Lower leg skin (tissue), 3 donors: ENCODE data around the gene CPAMD8.

Source experiments
- POLR2A ChIP-seq, 2 donors: fragments of 450-650 bp; IDR thresholded peaks; one replicate each; pipeline ENCODE4 v1.6.1; 2016 to 2017; ENCODE audit warnings: antibody characterized with exemption in 2 of 2, mild to moderate bottlenecking in 1 of 2, moderate library complexity in 1 of 2
- TF ChIP-seq, protein P1 (sequence below), 3 donors: fragments of 450-650 bp; IDR thresholded peaks; one replicate each; pipeline ENCODE4 v1.5.1; 2016; ENCODE audit warnings: antibody characterized with exemption in 3 of 3, mild to moderate bottlenecking in 3 of 3, moderate library complexity in 2 of 3

DNA sequence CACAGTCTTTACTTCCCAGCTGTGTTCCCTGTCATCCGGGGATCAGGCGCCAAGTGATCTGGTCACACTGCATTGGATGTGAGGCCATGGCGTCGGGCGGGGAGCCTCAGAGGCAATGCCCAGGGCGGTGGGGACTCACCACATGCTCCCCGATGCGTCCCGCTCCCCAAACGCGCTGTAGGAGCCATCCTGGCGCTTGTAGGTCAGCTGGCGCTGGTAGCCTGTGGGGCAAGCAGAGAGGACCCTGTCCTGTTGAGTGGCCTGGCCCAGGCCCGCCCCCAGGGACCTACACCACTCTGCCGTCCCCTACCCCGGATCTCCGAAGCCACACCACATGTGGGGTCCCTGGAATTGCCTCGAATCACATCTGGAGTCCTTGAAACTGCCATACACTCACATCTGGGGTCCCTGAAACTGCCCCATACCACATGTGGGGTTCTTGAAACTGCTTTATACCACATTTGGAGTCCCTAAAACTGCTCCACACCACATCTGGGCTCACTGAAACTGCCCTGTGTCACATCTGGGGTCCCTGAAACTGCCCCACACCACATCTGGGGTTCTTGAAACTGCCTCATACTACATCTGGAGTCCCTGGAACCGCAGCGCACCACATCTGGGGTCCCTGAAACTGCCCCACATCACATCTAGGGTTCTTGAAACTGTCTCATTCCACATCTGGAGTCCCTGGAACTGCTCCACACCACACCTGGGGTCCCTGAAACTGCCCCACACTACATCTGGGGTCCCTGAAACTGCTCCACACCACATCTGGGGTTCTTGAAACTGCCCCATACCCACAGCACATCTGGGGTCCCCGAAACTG, 104.6 kb downstream of the CPAMD8 start:
- TF ChIP-seq, protein P1, sequence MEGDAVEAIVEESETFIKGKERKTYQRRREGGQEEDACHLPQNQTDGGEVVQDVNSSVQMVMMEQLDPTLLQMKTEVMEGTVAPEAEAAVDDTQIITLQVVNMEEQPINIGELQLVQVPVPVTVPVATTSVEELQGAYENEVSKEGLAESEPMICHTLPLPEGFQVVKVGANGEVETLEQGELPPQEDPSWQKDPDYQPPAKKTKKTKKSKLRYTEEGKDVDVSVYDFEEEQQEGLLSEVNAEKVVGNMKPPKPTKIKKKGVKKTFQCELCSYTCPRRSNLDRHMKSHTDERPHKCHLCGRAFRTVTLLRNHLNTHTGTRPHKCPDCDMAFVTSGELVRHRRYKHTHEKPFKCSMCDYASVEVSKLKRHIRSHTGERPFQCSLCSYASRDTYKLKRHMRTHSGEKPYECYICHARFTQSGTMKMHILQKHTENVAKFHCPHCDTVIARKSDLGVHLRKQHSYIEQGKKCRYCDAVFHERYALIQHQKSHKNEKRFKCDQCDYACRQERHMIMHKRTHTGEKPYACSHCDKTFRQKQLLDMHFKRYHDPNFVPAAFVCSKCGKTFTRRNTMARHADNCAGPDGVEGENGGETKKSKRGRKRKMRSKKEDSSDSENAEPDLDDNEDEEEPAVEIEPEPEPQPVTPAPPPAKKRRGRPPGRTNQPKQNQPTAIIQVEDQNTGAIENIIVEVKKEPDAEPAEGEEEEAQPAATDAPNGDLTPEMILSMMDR (IDR thresholded peaks at IDR 0.05), result no peak
- no peak for TF ChIP-seq POLR2A (IDR thresholded peaks at IDR 0.05)
